ENCODE results near the gene CCDC91. TPM values are rescaled to one million over a fixed set of nuclear protein-coding genes. Genes with fewer than 3 reads are reported as not detected.
"Not testable (repeated sequence)": the region's sequence is repeated elsewhere in the genome, so short reads cannot be mapped to it uniquely, and the experiment has no call there.

Gene CCDC91
- total RNA-seq, 2 donors from 2014 or later: 21.4 to 27.4 TPM

DNA sequence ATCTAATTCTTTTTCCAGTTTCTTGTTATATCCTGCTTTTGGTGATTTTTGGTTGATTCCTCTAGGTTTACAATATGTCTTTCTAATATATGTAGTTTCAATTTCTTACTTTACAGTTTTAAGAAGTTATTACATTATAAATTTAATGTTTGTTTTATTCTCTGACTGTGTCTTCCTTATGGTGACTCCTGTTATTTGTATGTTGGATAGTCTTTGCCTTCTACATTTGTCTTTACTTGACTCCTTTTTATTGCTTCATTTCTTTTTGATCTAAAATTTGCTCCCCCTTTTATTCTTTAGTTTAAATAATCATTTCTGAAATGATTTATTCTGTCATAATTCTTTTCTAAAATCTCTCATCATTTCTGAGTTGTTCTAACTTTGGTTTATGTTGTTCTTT lies 125.8 kb downstream of the CCDC91 start:
- Mint-ChIP-seq H3K27ac (no peak overlapping the region), H3K36me3 (ENCODE audit: low read depth) (peaks cover 63% of the 10 kb centered on the region), H3K4me3 (no peak overlapping the region)

DNA sequence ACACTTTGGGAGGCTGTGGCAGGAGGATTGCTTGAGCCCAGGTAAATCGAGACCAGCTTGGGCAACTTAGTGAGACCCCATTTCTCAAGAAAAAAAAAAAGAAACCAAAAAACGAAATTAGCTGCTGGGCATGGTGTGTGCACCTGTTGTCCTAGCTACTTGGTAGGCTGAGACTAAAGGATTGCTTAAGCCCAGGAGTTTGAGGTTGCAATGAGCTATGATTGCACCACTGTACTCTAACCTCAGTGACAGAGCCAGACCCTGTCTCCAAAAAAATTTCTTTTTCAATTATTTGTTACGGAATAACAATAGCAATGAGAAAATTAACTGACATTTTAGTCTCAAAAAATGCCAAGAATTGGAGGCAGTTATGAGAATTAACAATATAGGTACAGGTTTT lies 128.0 kb downstream of the CCDC91 start:
- Mint-ChIP-seq H3K27me3 (no peaks in the 10 kb centered on the region), H3K27ac (no peak overlapping the region), H3K9me3 (peaks cover 4% of the 10 kb centered on the region), H3K36me3 (ENCODE audit: low read depth) (peaks cover 46% of the 10 kb centered on the region), H3K4me3 (no peak overlapping the region), H3K4me1 (no peaks in the 10 kb centered on the region)
- ATAC-seq (replicated peaks): no peak

More for the DNA sequence above, 125.8 kb downstream of the CCDC91 start:
- no peaks in the 10 kb centered on the region for H3K4me1 Mint-ChIP-seq
- peaks cover 4% of the 10 kb centered on the region for H3K9me3 Mint-ChIP-seq
- no peaks in the 10 kb centered on the region for H3K27me3 Mint-ChIP-seq
- ATAC-seq (replicated peaks): no peak

DNA sequence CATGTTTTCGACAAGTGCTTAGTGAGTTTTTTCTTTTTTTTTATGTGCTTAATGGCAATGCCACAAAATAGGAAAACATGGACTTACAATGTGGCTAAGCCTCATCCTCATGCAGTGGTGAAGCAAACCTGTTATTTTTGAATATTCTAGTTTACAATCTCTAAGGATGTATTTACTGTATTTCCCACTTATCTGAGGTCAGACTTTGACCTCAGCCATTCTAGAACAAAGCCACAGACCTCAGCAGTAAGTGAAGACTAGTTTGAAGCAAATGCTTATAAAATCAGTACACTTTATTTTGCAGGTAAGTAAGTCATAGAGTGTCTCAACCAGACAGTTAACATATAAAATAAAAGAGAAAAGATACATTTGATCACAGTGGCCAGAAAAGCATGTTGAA lies 130.1 kb downstream of the CCDC91 start:
- Mint-ChIP-seq H3K27ac (no peak overlapping the region), H3K4me1 (no peaks in the 10 kb centered on the region), H3K36me3 (ENCODE audit: low read depth) (peaks cover 30% of the 10 kb centered on the region), H3K4me3 (no peak overlapping the region), H3K9me3 (peaks cover 4% of the 10 kb centered on the region), H3K27me3 (no peaks in the 10 kb centered on the region)
- ATAC-seq (replicated peaks): no peak

DNA sequence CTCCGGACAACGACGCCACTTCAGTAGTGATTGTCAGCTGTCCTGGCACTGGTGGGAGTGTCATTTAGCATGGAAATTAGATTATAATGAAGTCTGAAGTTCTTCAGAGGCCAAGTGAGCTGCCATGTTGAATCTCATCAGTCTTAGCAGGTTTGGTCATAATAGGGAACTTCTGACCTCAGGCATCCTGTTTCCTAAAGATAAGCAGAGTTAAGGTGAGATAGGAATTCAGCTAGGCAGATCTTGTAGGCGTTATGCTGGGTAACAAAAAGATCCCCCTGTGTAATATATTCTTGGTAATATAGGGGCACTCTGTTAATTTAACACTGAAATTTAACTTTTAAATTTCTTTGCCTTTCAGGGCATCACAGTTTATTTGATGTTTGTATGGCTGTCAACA lies 137.5 kb downstream of the CCDC91 start:
- ATAC-seq (replicated peaks): no peak
- Mint-ChIP-seq H3K36me3 (ENCODE audit: low read depth) (peaks cover 32% of the 10 kb centered on the region), H3K4me1 (no peaks in the 10 kb centered on the region), H3K9me3 (peaks cover 4% of the 10 kb centered on the region), H3K27ac (no peak overlapping the region), H3K27me3 (no peaks in the 10 kb centered on the region), H3K4me3 (no peak overlapping the region)

DNA sequence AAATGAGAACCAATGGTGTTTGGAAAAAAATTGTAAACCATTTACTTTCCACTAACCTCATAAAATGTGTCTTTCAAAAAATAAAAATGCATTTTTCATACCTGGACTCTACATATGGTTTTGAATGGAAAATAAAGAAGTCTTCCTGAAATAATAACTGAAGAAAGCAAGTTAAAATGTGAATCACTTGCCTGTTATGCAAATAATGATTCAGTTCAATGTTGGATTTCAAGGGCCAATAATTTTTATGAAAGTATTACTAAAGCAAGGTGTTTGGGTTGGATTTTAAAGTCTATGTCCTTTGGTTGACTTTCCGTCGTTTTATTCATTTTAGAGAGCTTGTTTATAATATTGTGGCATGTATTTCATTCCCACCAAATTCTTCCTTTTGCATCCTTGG lies 138.7 kb downstream of the CCDC91 start:
- ATAC-seq (replicated peaks): no peak
- H3K27ac Mint-ChIP-seq: no peak overlapping the region
- peaks cover 28% of the 10 kb centered on the region for H3K36me3 Mint-ChIP-seq (ENCODE audit: low read depth)
- H3K4me1 Mint-ChIP-seq: no peaks in the 10 kb centered on the region
- no peak overlapping the region for H3K4me3 Mint-ChIP-seq
- H3K9me3 Mint-ChIP-seq: peaks cover 4% of the 10 kb centered on the region
- no peaks in the 10 kb centered on the region for H3K27me3 Mint-ChIP-seq

DNA sequence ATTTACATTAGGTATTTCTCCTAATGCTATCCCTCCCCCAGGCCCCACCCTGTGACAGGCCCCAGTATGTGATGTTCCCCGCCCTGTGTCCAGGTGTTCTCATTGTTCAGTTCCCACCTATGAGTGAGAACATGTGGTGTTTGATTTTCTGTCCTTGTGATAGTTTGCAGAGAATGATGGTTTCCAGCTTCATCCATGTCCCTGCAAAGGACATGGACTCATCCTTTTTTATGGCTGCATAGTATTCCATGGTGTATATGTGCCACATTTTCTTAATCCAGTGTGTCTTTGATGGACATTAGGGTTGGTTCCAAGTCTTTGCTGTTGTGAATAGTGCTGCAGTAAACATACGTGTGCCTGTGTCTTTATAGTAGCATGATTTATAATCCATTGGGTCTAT lies 139.5 kb downstream of the CCDC91 start:
- not testable (repeated sequence) for H3K9me3 Mint-ChIP-seq; H3K4me3 Mint-ChIP-seq; H3K27ac Mint-ChIP-seq; H3K27me3 Mint-ChIP-seq; ATAC-seq (replicated peaks); H3K4me1 Mint-ChIP-seq
- H3K36me3 Mint-ChIP-seq (ENCODE audit: low read depth): peaks cover 27% of the 10 kb centered on the region

DNA sequence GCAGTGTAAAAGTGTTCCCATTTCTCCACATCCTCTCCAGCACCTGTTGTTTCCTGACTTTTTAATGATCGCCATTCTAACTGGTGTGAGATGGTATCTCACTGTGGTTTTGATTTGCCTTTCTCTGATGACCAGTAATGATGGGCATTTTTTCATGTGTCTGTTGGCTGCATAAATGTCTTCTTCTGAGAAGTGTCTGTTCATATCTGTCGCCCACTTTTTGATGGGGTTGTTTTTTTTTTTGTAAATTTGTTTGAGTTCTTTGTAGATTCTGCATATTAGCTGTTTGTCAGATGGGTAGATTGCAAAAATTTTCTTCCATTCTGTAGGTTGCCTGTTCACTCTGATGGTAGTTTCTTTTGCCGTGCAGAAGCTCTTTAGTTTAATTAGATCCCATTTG lies 140.0 kb downstream of the CCDC91 start:
- peaks cover 27% of the 10 kb centered on the region for H3K36me3 Mint-ChIP-seq (ENCODE audit: low read depth)
- not testable (repeated sequence) for ATAC-seq (replicated peaks); H3K27ac Mint-ChIP-seq; H3K4me3 Mint-ChIP-seq; H3K9me3 Mint-ChIP-seq; H3K27me3 Mint-ChIP-seq; H3K4me1 Mint-ChIP-seq

DNA sequence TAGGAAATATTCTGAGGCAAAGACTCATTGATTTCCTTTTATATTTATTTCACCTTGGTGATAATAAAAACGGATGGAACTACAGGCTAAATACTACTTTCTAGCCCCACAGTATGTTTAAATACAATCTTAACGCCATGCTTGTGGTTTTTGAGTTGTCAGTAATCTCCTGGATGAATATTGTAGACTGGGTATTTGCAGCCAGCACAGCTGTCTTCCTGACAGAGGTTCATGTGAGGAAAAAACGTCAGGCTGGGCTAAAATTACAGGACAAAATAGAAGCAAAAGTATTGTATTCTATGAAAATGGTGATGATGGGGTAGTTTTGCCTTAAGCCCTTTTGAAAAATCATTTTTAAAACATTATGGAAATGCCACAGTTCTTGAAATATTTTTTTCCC lies 140.9 kb downstream of the CCDC91 start:
- ATAC-seq (replicated peaks): no peak
- H3K27me3 Mint-ChIP-seq: no peaks in the 10 kb centered on the region
- H3K4me3 Mint-ChIP-seq: no peak overlapping the region
- H3K27ac Mint-ChIP-seq: no peak overlapping the region
- H3K9me3 Mint-ChIP-seq: peaks cover 4% of the 10 kb centered on the region
- peaks cover 27% of the 10 kb centered on the region for H3K36me3 Mint-ChIP-seq (ENCODE audit: low read depth)
- H3K4me1 Mint-ChIP-seq: no peaks in the 10 kb centered on the region

DNA sequence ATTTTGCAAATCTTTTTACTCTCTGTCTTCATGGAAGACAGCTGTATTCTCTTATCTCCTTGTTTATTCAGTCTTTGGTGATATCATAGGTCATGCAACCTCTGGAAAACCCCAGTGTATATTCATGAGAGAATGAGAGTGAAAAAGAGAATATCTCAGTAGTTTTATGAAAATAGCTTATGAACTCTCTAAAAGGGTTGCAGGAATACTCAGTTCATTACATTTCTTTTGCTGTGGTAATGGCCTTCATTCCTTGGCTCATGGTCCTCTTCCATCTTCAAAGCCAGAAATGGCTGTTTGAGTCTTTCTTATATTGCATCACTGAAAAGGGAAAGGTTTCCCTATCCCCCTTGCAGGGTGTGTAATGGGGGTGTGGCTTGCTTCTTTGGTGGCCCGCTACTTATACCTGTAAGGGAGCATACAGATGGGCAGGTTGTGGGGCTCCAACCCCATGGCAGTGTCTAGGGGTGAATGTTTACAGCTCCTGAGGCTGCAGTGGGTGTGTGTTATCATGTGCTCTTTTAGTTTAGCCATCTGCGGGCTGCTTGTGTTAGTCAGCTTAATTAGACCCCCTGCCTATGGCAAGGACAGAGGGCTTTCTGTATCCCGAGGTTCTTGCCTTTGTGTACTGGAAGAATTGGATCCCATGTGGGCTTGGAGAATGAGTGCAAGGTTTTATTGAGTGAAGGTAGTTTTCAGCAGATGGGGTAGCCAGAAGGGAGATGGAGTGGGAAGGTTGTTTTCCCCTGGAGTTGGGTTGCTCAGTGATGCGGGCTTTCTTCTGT lies 150.2 kb downstream of the CCDC91 start:
- Mint-ChIP-seq H3K27ac (no peak overlapping the region), H3K36me3 (ENCODE audit: low read depth) (no peaks in the 10 kb centered on the region), H3K27me3 (no peaks in the 10 kb centered on the region), H3K9me3 (no peaks in the 10 kb centered on the region), H3K4me3 (no peak overlapping the region), H3K4me1 (no peaks in the 10 kb centered on the region)
- ATAC-seq (replicated peaks): peak; percentile 74

DNA sequence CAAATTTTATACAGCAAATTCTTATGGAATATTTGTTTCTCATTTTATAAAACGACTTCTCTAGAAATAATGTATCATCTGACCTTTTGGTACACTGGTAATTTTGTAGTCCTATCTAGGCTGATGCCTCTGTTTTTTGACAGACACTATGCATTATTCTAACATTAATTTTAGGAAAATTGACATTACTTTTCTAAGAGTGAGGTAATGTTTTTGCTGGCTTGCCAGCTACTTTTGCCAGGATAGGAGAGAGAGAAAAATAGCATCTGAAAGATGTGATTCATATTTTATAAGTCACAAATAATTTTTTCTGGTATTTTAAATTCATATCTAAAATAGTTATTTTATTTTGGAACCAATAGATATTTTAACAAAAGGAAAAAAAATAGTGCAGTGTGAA lies 153.5 kb downstream of the CCDC91 start:
- Mint-ChIP-seq H3K4me1 (peaks cover 6% of the 10 kb centered on the region), H3K36me3 (ENCODE audit: low read depth) (no peaks in the 10 kb centered on the region), H3K4me3 (no peak overlapping the region), H3K9me3 (no peaks in the 10 kb centered on the region), H3K27ac (no peak overlapping the region), H3K27me3 (no peaks in the 10 kb centered on the region)
- ATAC-seq (replicated peaks): no peak

DNA sequence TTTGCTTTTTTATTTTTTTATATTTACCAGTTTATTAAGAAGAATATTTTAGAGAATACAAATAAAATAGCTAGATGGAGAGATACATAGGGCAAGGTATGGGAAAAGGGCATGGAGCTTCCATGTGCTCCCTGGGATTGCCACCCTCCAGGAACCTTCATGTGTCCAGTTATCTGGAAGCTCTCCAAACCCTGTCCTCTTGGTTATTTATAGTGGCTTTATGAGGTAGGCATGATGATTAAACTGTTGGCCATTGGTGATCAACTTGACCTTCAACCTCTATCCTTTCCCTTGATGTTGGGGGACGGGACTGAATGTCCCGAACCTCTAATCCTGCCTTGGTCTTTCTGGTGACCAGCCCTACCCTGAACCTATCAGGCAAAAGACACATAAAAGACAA lies 156.3 kb downstream of the CCDC91 start:
- no peak for ATAC-seq (replicated peaks)
- Mint-ChIP-seq H3K27me3 (no peaks in the 10 kb centered on the region), H3K36me3 (ENCODE audit: low read depth) (peaks cover 9% of the 10 kb centered on the region), H3K4me1 (peaks cover 6% of the 10 kb centered on the region), H3K9me3 (no peaks in the 10 kb centered on the region), H3K4me3 (no peak overlapping the region), H3K27ac (no peak overlapping the region)

DNA sequence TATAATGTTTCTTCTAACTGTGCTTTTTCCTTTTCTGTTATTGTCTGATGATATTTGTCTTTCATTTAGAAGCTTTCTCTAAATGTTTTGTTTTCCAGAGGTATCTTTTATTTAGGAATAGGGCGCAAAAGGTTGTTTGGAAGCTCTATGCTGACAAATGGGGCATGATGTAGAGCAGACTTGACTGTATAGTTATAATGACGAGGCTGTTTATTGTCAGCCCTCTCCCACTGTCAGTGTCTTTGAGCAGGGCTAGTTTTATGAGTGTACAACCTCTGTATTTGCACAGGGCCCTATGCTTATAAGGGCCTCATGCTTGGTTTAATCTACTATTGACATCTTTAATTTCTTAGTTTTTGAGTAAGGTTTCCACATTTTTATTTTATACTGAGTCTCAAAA lies 158.9 kb downstream of the CCDC91 start:
- H3K9me3 Mint-ChIP-seq: peaks cover 3% of the 10 kb centered on the region
- peaks cover 27% of the 10 kb centered on the region for H3K36me3 Mint-ChIP-seq (ENCODE audit: low read depth)
- H3K27ac Mint-ChIP-seq: no peak overlapping the region
- no peaks in the 10 kb centered on the region for H3K27me3 Mint-ChIP-seq
- ATAC-seq (replicated peaks): no peak
- no peak overlapping the region for H3K4me3 Mint-ChIP-seq
- peaks cover 6% of the 10 kb centered on the region for H3K4me1 Mint-ChIP-seq

DNA sequence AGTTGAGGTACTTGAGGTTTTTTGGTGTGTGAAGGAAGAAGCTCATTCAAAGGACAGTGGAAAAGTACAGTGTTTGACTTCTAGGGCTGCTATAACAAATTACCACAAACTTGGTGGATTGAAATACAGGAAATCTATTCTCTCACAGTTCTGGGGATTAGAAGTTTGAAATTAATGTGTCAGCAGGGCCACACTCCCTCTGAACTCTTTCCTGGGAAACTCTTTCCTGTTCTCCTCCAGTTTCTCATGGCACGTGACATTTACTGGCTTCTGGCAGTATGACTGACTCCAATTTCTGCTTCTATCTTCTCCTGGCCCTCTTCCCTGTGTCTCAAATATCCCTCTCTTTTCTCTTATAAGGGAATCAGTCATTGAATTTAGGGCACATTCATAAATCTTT lies 160.2 kb downstream of the CCDC91 start:
- H3K36me3 Mint-ChIP-seq (ENCODE audit: low read depth): peaks cover 27% of the 10 kb centered on the region
- H3K27ac Mint-ChIP-seq: no peak overlapping the region
- peaks cover 4% of the 10 kb centered on the region for H3K9me3 Mint-ChIP-seq
- no peaks in the 10 kb centered on the region for H3K27me3 Mint-ChIP-seq
- H3K4me1 Mint-ChIP-seq: peaks cover 6% of the 10 kb centered on the region
- no peak for ATAC-seq (replicated peaks)
- H3K4me3 Mint-ChIP-seq: no peak overlapping the region

DNA sequence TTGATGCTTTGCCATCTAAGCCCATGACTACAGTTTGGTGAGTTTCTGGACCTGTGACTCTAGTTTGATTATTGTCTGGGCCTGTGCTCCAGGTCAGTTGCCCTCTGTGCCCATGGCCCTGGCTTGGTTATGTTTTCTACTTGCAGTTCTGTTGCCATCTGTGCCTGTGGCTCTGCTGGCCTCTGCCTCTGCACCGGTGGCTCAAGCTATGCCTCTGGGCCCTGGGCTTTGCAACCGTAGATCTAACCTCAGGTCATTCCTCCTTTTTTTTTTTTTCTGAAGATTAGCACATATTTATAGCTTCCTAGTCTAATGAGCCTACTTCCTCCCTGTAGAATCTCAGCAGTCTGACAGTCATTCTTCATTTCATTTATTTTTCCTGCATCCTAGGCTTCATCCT lies 161.2 kb downstream of the CCDC91 start:
- Mint-ChIP-seq H3K27me3 (no peaks in the 10 kb centered on the region), H3K27ac (no peak overlapping the region), H3K36me3 (ENCODE audit: low read depth) (peaks cover 27% of the 10 kb centered on the region), H3K9me3 (peaks cover 4% of the 10 kb centered on the region), H3K4me1 (peaks cover 6% of the 10 kb centered on the region), H3K4me3 (no peak overlapping the region)
- no peak for ATAC-seq (replicated peaks)

DNA sequence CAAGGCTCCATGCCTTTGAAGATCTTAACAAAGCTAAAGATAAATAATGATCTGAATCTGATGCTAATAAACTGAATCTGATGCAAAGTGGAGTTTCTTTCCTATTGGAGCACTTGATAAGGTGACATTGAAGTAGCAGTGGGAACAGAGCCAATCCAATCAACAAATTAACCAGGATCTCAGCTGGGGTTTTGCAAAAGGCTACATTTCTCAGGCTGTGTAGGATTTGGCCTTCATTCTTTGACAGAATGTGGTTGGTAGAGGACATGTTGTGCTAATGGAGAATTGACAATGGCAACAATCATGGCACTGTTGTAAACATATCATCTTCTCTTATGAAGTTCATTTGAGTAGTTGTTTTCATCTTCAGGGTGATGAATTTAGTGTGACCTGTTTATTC lies 164.9 kb downstream of the CCDC91 start:
- peaks cover 27% of the 10 kb centered on the region for H3K36me3 Mint-ChIP-seq (ENCODE audit: low read depth)
- peaks cover 4% of the 10 kb centered on the region for H3K9me3 Mint-ChIP-seq
- no peaks in the 10 kb centered on the region for H3K4me1 Mint-ChIP-seq
- H3K4me3 Mint-ChIP-seq: no peak overlapping the region
- H3K27ac Mint-ChIP-seq: no peak overlapping the region
- H3K27me3 Mint-ChIP-seq: no peaks in the 10 kb centered on the region
- ATAC-seq (replicated peaks): no peak

DNA sequence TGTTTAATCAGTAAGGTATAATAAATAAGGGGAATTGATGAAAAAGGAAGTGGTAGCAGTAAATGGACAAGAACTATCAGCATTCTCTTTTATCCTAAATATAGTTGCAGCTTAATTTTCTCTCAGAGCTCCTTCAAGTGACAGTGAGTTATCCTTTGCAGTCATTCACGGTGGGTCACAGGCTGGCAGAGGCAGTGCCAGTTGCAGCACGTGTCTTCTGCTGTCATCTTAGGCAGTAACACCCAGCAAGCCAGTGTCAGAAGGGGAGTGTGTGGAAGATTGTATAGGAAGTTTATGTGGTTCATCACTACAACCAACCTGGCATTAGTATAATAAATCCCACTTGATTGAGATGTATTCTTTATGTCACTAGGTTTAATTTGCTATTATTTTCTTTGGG lies 170.0 kb downstream of the CCDC91 start:
- Mint-ChIP-seq H3K4me3 (no peak overlapping the region), H3K36me3 (ENCODE audit: low read depth) (peaks cover 28% of the 10 kb centered on the region), H3K27ac (no peak overlapping the region)

More for the DNA sequence above, 170.0 kb downstream of the CCDC91 start:
- no peaks in the 10 kb centered on the region for H3K9me3 Mint-ChIP-seq
- no peaks in the 10 kb centered on the region for H3K27me3 Mint-ChIP-seq
- ATAC-seq (replicated peaks): no peak
- H3K4me1 Mint-ChIP-seq: no peaks in the 10 kb centered on the region
